SHP77 treated with DMSO at 0.1 percent for 48 hours (cell line): ENCODE measurements around the gene SCYGR1.
"Not testable (repeated sequence)": the region's sequence is repeated elsewhere in the genome, so short reads cannot be mapped to it uniquely, and the experiment has no call there.

ENCODE experiments used
- DNase-seq: peaks from one replicate; lab custom pipeline; 2025; lab: John Stamatoyannopoulos, UW

Gene SCYGR1, protein sequence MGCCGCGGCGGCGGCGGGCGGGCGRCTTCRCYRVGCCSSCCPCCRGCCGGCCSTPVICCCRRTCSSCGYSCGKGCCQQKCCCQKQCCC

DNA sequence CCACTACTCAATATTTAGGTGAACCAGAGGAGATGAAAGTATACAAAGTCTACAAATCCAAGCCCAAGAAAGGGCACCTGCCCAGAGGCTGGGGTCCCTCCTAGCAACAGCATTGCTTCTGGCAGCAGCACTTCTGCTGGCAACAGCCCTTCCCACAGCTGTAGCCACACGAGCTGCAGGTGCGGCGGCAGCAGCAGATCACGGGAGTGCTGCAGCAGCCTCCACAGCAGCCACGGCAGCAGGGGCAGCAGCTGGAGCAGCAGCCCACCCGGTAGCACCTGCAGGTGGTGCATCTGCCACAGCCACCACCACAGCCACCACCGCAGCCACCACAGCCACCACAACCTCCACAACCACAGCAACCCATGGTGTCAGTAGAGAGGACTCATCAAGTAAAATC, at the start of gene SCYGR1:
Gene SCYGR1, minus strand, starts transcription at position 367 of the 400 bp plus-strand sequence. Its CDS starts 0 bp downstream, at position 367.
- DNase-seq: not testable (repeated sequence)

DNA sequence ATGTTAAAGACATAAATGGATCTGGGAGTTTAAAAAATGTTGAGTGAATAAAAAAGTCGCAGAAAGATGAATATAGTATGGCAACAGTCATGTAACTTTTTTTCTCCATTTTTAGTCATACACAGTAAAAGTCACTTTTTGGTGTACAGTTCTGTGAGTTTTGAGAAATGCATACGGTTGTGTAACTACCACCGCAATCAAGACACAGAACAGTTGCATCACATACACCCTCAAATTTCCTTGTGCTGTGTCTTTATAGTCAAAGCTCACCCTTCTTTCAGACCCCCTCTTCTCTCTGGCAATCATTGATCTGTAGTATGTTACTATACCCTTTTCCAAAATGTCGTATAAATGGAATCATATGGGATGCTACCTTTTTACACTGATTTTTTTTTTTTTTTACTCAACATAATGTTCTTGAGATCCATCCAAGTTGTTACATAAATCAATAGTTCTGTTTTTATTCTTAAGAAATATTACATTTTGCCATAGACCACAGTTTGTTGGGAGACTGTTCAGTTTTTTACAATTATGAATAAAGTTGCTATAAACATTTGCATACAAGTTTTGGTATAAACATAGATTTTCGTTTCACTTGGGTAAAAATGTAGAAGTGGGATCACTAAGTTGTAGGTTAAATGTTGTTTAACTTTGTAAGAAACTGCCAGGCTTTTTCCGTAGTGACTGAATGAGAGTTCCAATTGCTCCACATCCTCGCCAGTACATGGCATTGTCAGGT, 48.9 kb upstream of the SCYGR1 start:
- DNase-seq: no peak

DNA sequence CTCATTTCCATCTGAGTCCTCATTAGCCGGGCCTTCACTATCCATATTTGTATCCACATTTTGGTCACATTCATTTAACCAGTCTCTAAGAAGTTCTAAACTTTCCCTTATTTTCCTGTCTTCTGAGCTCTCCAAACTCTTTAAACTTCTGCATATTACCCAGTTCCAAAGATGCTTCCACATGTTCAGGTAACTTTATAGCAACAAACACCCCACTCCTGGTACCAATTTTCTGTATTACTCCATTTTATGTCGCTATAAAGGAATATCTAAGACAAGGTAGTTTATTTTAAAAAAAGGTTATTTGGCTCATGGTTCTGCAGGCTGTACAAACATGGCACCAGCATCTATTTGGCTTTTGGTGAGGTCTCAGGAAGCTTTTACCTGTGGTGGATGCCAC, 45.4 kb upstream of the SCYGR1 start:
- DNase-seq: no peak

DNA sequence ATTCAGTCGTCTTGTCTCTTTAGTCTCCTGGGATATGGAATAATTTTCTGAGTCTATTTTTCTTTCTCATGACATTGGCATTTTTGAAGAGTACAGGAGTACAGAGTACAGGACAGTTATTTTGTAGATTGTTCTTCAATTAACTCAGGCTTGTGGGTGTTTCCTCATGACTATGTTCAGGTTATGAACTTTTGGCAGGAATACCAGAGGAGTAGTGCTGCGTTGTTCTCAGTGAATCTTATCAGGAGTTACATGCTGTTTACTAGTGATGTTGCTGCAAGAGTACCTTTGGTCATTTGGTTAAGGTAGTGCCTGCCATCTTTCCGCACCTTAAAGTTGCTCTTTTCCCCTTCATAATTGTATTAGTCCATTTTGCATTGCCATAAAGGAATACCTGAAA, 42.9 kb upstream of the SCYGR1 start:
- DNase-seq: no peak

DNA sequence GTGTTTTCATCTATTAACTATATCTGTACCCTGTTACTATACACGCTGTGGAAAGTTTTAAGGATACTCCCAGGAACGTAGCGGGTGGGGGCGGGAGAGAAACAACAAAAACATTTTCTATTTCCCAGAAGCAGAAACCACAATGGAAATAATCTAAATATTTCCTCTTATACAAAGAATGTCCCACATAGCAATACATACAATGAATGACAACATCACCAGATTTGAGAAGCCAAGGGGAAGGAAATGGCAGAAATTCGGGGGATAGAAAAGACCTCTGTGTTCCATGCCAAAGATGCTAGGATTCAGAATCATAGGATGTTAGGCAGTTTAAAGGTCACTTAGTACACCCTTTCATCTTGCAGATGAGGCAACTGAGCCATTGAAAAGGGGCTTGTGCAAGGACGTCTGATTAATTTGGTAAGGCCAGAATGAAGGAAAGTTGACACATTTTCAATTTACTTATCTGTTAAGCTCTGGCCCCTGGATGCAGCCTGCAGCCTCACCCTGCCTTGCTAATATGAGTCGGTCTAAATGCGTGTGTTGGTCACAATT, 41.1 kb upstream of the SCYGR1 start:
- DNase-seq: no peak

DNA sequence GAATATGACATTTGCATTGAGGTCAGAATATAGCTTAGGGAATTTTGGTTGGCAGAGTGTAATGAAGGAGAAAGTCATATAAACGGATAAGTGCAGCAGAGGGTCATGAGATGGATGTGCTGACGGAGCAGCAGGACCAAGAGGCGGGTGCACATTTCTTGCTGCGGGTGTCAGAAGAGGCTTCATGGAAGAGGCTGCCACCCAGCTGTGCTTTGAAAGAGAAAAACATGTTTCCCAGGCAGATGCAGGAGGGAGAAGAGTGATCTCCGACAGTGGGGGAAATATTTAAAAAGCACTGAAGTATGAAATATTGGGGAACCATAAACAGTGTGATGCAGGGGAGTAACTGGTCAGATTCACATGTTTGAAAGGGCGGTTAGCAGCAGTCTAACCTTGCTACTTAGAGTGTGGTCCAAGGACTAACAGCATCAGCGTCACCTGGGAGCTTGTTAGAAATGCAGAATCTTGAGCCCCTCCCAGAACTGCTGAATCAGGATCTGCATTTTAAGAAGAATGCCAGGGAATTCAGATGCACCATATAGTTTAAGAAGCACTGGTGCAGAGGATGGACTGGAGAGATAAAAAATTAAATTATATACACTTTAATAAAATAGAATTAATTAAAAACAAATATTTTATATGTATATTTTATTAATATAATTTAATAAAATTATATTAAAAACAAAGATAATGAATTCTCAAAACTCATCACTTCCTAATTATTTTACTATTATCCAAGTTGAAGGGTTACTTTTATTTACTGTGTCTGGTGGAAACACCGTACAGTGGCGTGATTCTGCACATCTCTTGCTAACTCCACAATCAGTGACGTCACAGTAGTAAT, 36.1 kb upstream of the SCYGR1 start:
- no peak for DNase-seq

DNA sequence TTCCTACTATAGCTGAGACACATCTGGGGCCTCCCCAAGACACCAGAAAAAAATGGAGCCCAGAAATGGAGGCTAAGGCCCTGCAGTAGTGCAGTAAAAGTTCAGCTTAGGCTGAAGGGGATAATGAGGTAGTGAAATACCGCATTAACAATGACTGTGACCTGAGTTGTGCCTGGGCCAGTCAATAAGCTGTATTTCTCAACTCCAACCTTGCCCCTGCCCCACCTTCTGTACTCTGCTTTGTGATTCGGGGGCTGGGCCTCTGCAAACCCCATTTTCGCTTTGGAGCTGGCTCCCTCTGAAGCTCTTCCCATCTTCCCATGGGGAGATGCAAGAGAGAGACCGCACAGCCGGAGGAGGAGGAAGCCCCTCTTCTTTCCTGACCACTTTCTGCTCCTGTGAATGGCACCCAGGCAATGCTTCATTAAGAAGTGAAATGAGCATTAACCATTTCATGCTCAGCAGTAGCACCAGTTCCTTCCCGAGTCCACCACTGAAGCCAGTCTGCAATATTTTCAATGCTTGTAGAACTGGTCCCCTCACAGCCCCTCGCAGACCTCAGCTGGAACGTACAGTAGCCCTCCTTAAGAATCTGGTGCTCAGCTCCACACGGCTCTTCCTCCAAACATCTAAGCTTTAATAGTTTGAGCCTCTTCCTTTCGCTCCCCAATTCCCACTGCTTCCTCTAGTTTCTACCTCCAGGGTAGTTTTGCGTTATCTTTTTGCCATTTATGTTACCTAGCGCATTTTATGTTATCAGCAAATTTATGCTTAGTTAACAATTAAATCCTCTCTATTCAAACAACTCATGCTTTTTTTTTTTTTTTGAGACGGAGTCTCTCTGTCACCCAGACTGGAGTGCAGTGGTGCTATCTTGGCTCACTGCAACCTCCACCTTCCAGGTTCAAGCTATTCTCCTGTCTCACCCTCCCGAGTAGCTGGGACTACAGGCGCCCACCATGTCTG, 32.6 kb upstream of the SCYGR1 start:
- no peak for DNase-seq

DNA sequence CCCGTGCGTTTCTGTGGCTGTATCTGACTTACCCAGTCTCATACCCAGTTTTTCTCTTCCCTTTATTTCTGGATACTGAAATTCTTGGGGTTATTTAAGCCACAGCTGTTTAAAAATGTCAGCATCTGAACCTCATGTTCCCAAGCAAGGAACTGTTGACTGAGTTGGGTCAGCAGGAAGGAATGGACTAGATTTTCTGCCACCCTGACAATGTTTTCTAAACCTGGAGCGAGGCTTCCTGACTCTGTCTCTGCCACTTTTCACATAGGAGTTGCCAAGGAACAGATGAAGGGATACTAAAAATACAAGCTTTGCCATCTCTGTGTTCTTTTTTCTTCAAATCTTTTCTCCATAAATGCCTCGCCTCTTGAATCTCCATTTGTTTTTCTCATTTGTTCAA, 29.0 kb upstream of the SCYGR1 start:
- no peak for DNase-seq

DNA sequence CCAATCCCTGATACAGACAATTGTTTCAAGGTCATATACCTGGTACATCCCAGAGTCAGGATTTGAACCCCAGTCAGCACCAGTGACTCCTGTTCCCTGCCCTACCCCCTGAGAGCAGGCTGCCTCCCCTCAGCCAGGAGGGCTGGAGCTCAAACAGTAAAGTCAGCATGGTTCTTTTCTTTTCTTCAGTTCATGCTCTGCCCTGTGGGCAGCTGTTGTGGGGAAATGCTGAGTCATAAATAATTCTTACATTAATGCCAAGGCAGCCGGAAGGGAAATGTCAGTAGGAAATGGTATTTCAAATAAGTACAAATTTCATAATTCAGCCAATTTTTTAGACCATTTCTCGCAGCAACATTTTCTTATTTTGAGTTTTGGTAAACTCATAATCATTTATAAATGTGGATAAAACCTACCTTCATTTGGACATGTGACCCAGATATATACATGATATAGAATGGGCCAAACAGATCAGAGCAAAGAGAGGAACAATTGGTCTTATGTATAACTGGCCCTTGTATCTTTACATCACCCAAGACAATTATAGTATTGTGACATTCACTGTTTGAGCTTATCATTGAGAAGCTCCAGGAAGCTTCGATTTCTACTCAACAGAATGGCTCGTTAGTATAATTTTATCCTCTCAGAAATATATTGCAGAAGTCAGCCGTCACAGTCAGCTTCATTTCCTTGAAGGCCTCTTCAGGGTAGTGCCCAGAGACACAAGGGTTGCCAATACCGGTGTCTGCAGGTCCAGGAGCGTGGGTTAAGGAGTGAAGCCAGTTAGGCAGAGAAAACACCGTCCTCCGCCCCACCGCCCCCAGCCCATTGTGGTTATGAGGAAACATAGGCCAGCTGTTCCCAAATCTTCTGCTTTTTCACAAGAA, 28.0 kb upstream of the SCYGR1 start:
- no peak for DNase-seq

DNA sequence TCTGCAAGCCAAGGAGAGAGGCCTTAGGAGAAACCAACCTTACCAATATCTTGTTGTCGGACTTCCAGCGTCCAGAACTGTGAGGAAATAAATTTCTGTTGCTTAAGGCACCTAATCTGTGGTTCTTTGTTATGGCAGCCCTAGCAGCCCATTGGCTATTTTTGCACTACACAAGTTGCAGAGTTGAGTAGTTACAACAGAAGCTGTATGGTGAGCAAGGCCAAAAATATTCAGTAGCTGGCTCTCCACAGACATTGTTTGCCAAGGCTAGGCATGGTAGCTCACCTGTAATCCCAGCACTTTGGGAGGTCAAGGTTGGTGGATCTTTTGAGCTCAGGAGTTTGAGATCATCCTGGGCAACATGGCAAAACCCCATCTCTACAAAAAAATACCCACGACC, 27.1 kb upstream of the SCYGR1 start:
- no peak for DNase-seq

DNA sequence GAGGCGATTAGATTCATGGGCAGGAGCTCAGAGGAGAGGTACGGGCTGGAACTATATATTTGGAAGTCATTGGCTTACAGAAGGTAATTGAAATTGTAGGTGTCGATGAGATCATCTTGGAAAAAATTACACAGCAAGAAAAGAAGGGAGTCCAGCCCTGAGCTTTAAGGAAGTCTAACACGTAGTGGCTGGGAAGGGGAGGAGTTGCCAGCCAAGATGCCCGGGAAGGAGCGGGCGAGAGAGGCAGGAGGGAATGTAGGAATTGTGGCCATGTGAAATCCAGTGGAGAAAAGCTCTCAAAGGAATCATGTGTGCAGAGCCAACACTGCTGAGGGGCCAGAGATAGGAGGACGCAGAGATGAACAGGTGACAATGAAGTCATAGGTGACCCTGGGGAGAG, 25.6 kb upstream of the SCYGR1 start:
- DNase-seq: no peak

DNA sequence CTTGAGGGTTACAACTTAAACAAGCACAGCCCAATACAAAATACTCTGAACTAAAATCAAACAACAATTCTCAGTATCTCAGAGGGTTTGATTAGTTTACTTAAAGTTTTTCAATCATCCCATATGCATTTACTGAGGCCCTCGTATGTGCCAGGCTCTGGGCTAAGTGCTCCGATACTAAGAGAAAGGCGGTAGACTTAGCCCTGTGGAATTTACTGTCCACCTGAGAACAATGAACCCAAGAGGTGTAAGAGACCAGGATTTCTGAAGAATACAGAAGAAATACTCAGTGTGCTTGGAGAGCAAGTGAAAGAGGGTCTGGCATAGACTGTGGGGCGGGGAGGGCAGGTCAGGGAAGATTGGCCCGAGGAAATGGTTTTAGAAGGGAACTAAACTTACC, 25.1 kb upstream of the SCYGR1 start:
- DNase-seq: no peak

DNA sequence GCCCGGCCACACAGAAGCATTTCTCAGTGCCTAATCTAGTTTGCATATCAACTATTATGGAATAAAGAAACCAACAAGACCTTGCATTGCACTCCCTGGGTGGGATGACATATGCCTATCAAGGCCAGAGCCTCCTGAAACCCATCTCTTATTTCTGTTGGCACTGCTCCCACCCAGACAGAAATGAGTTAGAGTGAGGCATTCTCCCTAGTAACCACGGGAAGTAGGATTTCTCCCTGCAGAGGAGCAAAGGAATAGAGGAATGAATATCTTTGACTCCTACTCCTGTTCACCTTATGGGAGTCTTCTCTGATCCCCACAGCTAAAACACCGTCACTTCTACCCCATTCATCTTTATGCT, 24.2 kb upstream of the SCYGR1 start:
- no peak for DNase-seq

DNA sequence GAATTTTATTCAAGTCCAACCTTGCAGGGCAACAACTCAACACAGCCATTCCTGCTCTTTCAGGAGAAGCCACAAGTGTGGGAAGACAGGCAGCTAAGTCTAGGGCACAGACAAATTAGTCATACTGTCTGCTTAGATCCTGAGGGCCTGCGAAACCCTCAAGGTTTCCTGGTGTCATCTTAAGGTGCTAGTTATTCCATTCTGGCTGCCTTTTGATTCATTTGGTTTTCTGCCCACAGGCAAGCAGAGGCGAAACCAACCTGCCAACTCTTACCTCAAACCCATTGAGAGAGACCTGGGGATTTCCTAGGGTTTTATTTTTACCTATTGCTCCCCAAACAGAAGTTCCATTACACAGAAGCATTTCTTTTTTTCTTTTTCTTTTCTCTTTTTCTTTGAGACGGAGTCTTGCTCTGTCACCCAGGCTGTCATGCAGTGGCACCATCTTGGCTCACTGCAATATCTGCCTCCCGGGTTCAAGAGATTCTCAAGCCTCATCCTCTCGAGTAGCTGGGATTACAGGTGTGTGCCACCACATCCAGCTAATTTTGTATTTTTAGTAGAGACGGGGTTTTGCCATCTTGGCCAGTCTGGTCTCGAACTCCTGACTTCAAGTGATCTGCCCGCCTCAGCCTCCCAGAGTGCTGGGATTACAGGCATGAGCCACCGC, 23.7 kb upstream of the SCYGR1 start:
- no peak for DNase-seq

DNA sequence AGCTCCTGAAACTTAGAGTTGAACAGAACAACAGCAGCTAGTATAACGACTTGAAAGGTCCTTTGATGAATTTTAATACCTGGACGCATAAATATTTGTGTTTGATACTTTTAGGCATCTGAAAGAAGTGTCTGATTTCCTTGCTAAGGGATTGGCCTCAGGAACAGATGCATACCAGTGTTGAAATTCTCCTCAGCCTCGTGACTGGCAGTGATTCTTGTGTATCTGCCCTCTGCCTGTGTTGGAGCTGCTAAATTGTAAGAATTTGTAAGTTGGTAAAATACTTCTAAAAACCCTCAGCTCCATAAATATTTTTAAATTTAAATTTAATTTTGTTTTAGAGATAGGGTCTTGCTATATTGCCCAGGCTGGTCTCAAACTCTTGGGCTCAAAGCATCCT, 22.4 kb upstream of the SCYGR1 start:
- DNase-seq: no peak

DNA sequence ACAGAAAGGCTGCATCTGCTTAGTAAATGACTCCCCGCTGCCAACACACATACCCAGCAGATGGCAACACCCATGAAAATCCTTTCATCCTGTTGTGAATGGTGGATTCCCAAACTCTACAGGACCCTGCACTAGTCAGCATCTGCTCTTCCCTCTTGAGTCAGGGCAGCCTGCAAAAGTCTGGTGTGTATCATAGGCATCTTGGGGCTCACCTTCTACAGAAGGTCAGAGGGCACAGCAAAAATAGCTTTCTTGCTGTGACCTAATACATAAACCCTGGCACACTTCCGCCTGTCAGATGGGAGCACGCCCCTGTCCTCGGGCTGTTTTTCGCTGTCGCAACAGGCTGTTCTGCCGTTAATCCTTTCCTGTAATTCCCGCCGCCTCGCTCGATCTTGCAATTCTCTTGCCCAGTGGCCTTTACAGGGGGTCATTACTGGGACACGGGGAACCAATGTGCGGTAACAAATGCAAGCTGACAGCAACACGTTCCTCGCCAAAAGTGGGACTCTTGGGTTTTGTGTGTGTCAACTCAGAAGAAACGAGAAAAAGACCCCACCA, 19.9 kb upstream of the SCYGR1 start:
- DNase-seq: no peak

DNA sequence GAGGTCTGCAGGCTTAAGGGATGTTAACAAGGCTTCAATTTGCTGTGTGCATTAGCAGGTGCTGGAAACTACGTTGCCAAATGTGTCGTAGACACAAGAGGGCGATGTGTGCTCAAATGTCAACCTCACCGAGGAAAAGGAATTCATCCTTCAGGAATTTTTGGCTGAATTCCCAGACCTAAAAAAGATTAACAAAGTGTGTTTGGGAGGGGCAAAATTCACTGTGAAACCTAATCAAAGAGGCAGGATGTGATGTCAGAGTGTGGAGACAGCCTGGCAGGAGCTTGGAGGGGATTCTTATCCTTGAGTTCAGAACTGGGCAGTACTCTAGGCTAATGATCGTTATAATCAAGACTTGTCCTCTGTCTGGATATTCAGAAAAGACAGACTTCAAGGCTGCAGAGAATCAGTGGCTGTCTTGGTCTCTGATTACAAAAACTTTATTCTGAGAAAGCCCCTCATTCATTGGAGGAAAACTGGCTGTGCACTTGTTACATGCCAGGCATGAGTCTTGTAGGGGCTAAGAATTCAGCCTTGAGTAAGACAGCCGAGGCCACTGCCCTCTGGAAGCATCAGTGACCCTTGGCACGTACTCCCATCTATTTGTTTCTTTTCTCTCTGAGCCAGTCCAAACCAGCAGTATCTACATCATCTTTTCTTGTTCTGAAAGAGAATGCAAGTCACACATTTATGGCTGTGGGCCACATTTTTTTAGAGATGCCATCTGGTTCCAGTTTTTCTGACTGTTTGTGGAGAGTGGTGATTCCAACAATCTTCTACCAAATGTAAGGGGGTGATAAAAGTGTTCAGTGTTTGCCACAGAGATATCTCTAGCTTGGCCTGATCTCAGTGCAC, 18.7 kb upstream of the SCYGR1 start:
- DNase-seq: peak; percentile 36

DNA sequence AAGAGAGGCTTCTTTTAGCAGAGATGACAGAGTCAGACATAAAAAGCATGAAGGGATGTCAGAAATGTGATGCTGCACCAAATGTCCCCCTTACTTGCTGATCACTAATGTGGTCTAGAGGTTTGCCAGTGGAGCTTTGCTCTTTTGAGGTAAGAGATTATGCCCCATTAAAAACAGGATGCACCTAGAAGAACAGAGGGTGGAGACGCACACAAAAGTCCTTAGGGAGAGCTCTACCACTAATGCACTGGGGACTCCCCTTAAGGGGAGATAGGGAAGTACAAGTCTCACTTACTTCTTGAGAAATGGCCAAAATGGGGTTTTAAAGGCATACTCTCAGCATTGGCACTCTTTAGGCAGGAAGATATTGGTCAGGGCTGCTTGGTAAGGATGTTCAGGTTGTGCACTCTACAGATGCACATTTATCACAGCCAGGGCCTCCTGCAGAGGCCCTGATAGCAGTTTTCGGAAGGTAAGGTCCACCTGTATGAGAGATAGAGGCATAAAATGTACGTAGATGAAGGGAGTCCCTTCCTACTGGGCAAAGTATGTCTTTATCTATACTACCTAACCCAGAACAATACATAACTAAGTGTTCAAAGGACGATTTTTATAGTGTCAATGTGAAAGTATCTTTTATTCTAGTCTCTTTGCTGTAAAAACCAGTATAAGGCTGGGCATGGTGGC, 17.0 kb upstream of the SCYGR1 start:
- no peak for DNase-seq
